Esophagus muscularis mucosa (tissue), 4 donors: ENCODE results near the gene ZNF622.

Experiments used
- EP300 ChIP-seq: sonication (generic); formaldehyde crosslinking; IDR thresholded peaks from one replicate; pipeline ENCODE4 v1.6.1; 2017; ENCODE audit warnings: antibody characterized with exemption
- POLR2A ChIP-seq: fragments of 450-650 bp; IDR thresholded peaks from one replicate; pipeline ENCODE4 v1.6.1; 2017; ENCODE audit warnings: antibody characterized with exemption, moderate library complexity, mild to moderate bottlenecking, low read depth
- TF ChIP-seq, protein P1 (sequence below), 3 experiments: fragments of 200-600 bp in 2 of 3; fragments of 450-650 bp in 1 of 3; sonication (generic) in 2 of 3; IDR thresholded peaks; one replicate each; pipeline ENCODE4 v1.5.1; 2017 to 2019; ENCODE audit warnings: antibody characterized with exemption in 3 of 3, mild to moderate bottlenecking in 2 of 3, moderate library complexity in 1 of 3

DNA sequence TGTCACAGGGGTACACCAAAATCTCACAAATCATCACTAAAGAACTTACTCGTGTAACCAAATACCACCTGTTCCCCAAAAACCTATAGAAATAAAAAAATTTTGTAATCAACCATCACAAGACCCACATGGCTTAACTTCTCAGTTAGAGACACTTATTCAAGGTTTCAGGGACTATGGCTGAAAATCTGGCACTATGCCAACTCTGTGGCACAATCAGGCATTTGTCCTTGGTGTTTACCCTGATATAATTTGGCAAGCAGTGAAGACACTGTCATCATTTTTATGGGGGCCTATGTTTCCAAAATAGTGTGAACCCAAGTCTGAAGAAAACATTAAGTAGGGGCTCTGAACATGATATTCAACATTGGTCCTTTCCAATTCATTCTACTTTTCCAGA lies 59.0 kb downstream of the ZNF622 start:
- TF ChIP-seq, protein P1, sequence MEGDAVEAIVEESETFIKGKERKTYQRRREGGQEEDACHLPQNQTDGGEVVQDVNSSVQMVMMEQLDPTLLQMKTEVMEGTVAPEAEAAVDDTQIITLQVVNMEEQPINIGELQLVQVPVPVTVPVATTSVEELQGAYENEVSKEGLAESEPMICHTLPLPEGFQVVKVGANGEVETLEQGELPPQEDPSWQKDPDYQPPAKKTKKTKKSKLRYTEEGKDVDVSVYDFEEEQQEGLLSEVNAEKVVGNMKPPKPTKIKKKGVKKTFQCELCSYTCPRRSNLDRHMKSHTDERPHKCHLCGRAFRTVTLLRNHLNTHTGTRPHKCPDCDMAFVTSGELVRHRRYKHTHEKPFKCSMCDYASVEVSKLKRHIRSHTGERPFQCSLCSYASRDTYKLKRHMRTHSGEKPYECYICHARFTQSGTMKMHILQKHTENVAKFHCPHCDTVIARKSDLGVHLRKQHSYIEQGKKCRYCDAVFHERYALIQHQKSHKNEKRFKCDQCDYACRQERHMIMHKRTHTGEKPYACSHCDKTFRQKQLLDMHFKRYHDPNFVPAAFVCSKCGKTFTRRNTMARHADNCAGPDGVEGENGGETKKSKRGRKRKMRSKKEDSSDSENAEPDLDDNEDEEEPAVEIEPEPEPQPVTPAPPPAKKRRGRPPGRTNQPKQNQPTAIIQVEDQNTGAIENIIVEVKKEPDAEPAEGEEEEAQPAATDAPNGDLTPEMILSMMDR (IDR thresholded peaks at IDR 0.05), result no peak
- TF ChIP-seq EP300, result no peak
- no peak for TF ChIP-seq POLR2A
